ENCODE results near the gene TMPRSS3.

- no peak for TF ChIP-seq EP300 (IDR thresholded peaks at IDR 0.05; ENCODE audit: low read depth)
- no peak for TF ChIP-seq CTCF (IDR thresholded peaks at IDR 0.05)
- TF ChIP-seq POLR2A (IDR thresholded peaks at IDR 0.05) = no peak
These were observed 13.5 kb upstream of the TMPRSS3 start for GRCh38 chr21:42409366-42409765.
